ENCODE measurements around the gene GYS1.

The GYS1 gene

DNA sequence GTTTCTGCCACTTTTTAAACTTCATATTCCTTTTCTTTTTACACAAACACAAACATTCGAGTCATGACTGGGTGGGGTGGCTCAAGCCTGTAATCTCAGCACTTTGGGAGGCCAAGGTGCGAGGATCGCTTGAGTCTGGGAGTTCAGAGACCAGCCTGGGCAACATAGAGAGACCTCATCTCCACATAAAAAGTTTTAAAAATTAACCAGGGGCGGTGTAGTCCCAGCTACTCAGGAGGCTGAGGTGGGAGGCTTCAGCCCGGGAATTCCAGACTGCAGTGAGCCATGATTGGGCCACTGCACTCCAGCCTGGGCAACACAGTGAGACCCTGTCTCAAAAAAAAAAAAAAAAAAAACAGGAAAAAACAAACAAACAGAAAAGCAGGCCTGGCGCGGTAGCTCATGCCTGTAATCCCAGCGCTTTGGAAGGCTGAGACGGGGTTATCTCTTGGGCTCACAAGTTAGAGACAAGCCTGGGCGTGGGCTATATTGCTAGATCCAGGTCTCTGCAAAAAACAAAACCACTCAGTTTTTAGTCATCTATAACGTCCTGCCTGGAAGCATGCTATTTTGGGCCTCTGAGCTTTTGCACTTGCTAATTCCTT is 39.0 kb downstream of the GYS1 start:
- H4K20me1 ChIP-seq (ENCODE audit: insufficient read depth, low read length): no peaks in the 10 kb centered on the region
- peak overlapping the region; percentile 85 for H3K4me3 ChIP-seq (ENCODE audit: low read length)
- peak overlapping the region; percentile 89 for H3K4me2 ChIP-seq (ENCODE audit: low read length)
- H3K36me3 ChIP-seq (replicated peaks; ENCODE audit: low read depth, low read length): peaks cover 8% of the 10 kb centered on the region
- peak overlapping the region; percentile 68 for H3K9ac ChIP-seq (ENCODE audit: low read length)
- H3K79me2 ChIP-seq (ENCODE audit: low read length): peaks cover 17% of the 10 kb centered on the region
- H2AFZ ChIP-seq (ENCODE audit: low read depth, low read length): peak overlapping the region; percentile 97
- H3K9me3 ChIP-seq (ENCODE audit: insufficient read depth, low read length): no peaks in the 10 kb centered on the region
- H3K27me3 ChIP-seq (ENCODE audit: low read depth, low read length): no peaks in the 10 kb centered on the region
- TF ChIP-seq, protein P1, sequence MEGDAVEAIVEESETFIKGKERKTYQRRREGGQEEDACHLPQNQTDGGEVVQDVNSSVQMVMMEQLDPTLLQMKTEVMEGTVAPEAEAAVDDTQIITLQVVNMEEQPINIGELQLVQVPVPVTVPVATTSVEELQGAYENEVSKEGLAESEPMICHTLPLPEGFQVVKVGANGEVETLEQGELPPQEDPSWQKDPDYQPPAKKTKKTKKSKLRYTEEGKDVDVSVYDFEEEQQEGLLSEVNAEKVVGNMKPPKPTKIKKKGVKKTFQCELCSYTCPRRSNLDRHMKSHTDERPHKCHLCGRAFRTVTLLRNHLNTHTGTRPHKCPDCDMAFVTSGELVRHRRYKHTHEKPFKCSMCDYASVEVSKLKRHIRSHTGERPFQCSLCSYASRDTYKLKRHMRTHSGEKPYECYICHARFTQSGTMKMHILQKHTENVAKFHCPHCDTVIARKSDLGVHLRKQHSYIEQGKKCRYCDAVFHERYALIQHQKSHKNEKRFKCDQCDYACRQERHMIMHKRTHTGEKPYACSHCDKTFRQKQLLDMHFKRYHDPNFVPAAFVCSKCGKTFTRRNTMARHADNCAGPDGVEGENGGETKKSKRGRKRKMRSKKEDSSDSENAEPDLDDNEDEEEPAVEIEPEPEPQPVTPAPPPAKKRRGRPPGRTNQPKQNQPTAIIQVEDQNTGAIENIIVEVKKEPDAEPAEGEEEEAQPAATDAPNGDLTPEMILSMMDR (IDR thresholded peaks at IDR 0.05; ENCODE audit: low read depth, low read length): no peak
- TF ChIP-seq EZH2phosphoT487 (IDR thresholded peaks at IDR 0.05; ENCODE audit: low read depth): no peak
- H3K27ac ChIP-seq (ENCODE audit: low read length): peak overlapping the region; percentile 45
- peaks cover 13% of the 10 kb centered on the region for H3K4me1 ChIP-seq (ENCODE audit: low read length)

DNA sequence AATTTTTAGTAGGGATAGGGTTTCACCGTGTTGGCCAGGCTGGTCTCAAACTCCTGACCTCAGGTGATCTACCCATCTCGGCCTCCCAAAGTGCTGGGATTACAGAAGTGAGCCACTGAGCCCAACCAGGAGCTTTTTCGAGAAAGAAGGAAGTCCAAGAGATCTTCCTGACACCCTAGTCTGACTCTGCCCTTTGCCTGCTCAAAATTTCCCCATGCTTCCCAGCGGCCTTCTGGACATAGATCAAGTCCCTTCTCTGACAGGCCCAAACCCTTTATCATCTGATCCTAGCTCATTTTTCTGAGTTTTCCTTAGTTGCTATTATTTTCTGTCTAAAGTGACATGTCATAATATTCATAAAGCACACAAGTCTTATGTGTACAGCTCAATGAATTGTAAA is 40.0 kb downstream of the GYS1 start:
- H3K27ac ChIP-seq (ENCODE audit: low read length): no peak overlapping the region
- no peaks in the 10 kb centered on the region for H3K9me3 ChIP-seq (ENCODE audit: insufficient read depth, low read length)
- peaks cover 17% of the 10 kb centered on the region for H3K79me2 ChIP-seq (ENCODE audit: low read length)
- H2AFZ ChIP-seq (ENCODE audit: low read depth, low read length): 0 out of 2 replicates have a peak overlapping the region, but pooled peaks have one; percentile 2
- TF ChIP-seq, protein P1 (IDR thresholded peaks at IDR 0.05; ENCODE audit: low read depth, low read length): no peak
- TF ChIP-seq EZH2phosphoT487 (IDR thresholded peaks at IDR 0.05; ENCODE audit: low read depth): no peak
- H4K20me1 ChIP-seq (ENCODE audit: insufficient read depth, low read length): no peaks in the 10 kb centered on the region
- peaks cover 8% of the 10 kb centered on the region for H3K36me3 ChIP-seq (replicated peaks; ENCODE audit: low read depth, low read length)
- H3K27me3 ChIP-seq (ENCODE audit: low read depth, low read length): no peaks in the 10 kb centered on the region
- H3K4me3 ChIP-seq (ENCODE audit: low read length): no peak overlapping the region
- peaks cover 13% of the 10 kb centered on the region for H3K4me1 ChIP-seq (ENCODE audit: low read length)
- no peak overlapping the region for H3K4me2 ChIP-seq (ENCODE audit: low read length)
- no peak overlapping the region for H3K9ac ChIP-seq (ENCODE audit: low read length)

DNA sequence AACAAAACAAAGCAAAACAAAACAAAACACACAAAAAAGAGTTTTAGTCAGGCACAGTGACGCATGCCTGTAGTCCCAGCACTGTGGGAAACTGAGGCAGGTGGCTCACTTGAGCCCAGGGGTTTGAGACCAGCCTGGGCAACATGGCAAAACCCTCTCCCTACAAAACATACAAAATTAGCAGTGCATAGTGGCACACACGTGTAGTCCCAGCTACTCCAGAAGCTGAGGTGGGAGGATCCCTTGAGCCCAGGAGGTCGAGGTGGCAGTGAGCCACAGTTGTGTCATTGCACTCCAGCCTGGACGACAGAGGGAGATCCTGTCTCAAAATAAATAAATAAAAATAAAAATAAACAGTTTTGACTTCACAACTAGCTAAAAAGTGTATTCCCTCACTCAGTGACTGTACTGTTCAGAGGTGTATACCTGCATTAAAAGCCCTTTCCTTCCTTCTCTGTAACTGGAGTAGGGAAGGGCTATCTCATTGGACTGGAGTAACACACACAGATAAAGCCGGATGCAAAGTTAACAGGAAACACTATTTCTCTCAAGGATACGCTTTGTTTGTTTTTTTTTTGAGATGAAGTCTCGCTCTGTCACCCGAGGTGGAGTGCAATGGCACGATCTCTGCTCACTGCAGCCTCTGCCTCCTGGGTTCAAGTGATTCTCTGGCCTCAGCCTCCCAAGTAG is 42.1 kb downstream of the GYS1 start:
- Histone ChIP-seq H3K4me2 (ENCODE audit: low read length) (no peak overlapping the region), H2AFZ (ENCODE audit: low read depth, low read length) (no peak overlapping the region), H3K9me3 (ENCODE audit: insufficient read depth, low read length) (peaks cover 8% of the 10 kb centered on the region; the same call in 1 of the 2 replicates), H3K9ac (ENCODE audit: low read length) (no peak overlapping the region), H3K36me3 (replicated peaks; ENCODE audit: low read depth, low read length) (peaks cover 8% of the 10 kb centered on the region), H3K27me3 (ENCODE audit: low read depth, low read length) (no peaks in the 10 kb centered on the region), H3K4me3 (ENCODE audit: low read length) (no peak overlapping the region), H3K79me2 (ENCODE audit: low read length) (peaks cover 13% of the 10 kb centered on the region), H3K4me1 (ENCODE audit: low read length) (peaks cover 10% of the 10 kb centered on the region), H3K27ac (ENCODE audit: low read length) (no peak overlapping the region), H4K20me1 (ENCODE audit: insufficient read depth, low read length) (no peaks in the 10 kb centered on the region)
- TF ChIP-seq, protein P1 (IDR thresholded peaks at IDR 0.05; ENCODE audit: low read depth, low read length): no peak
- no peak for TF ChIP-seq EZH2phosphoT487 (IDR thresholded peaks at IDR 0.05; ENCODE audit: low read depth)

DNA sequence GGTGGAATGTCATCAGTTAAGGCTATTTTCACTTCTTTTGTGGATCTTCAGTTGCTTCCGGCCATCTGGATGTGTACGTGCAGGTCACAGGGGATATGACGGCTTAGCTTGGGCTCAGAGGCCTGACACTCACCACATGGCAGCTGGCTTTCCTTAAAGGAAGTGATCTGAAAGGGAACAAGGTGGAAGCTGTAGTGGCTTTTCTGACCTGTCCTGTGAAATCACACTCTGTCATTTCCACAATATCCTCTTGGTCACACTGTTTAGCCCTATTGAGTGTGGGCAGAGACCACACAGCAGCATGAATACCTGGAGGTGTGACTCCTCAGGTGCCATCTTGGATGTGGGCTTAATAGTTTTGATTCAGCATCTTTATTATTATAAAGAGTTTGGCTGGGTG is 43.0 kb downstream of the GYS1 start:
- Histone ChIP-seq H2AFZ (ENCODE audit: low read depth, low read length) (no peak overlapping the region), H3K27ac (ENCODE audit: low read length) (no peak overlapping the region), H3K4me3 (ENCODE audit: low read length) (no peak overlapping the region)

More for the DNA sequence above, 43.0 kb downstream of the GYS1 start:
- TF ChIP-seq EZH2phosphoT487 (IDR thresholded peaks at IDR 0.05; ENCODE audit: low read depth): no peak
- TF ChIP-seq, protein P1 (IDR thresholded peaks at IDR 0.05; ENCODE audit: low read depth, low read length): no peak
- Histone ChIP-seq H3K79me2 (ENCODE audit: low read length) (peaks cover 4% of the 10 kb centered on the region), H4K20me1 (ENCODE audit: insufficient read depth, low read length) (no peaks in the 10 kb centered on the region), H3K9me3 (ENCODE audit: insufficient read depth, low read length) (peaks cover 8% of the 10 kb centered on the region; the same call in 1 of the 2 replicates), H3K27me3 (ENCODE audit: low read depth, low read length) (no peaks in the 10 kb centered on the region), H3K4me1 (ENCODE audit: low read length) (peaks cover 4% of the 10 kb centered on the region; the same call in 1 of the 2 replicates), H3K36me3 (replicated peaks; ENCODE audit: low read depth, low read length) (peaks cover 5% of the 10 kb centered on the region), H3K9ac (ENCODE audit: low read length) (no peak overlapping the region), H3K4me2 (ENCODE audit: low read length) (no peak overlapping the region)
